Thoracic aorta (tissue), 2 donors: ENCODE measurements around the gene P2RX7. TPM values are rescaled to one million over a fixed set of nuclear protein-coding genes. Genes with fewer than 3 reads are reported as not detected.
A peak's percentile ranks its signal among the peaks of the same experiment; 100 is the strongest.
"Not testable (repeated sequence)": the region's sequence is repeated elsewhere in the genome, so short reads cannot be mapped to it uniquely, and the experiment has no call there.

Experiments
- ATAC-seq: fragments of 150-250 bp; one replicate; pipeline ENCODE4 v1.8.0; 2017; ENCODE audit warnings: low read depth; ENCODE audit not compliant: insufficient number of reproducible peaks, low FRiP score
- DNase-seq: peaks from one replicate; pipeline ENCODE4 v3.0.0-alpha.2; 2020; ENCODE audit warnings: low spot score
- H3K27ac ChIP-seq, 2 donors: fragments of 200-600 bp; sonication (generic); 1 replicate in 1 of 2; 2 replicates in 1 of 2; pipeline ENCODE4 v1.5.1; 2016; ENCODE audit warnings: mild to moderate bottlenecking in 2 of 2, moderate library complexity in 2 of 2
- H3K27me3 ChIP-seq: fragments of 200-600 bp; sonication (generic); replicated peaks from 2 replicates; pipeline ENCODE4 v1.6.0; 2016; ENCODE audit warnings: mild to moderate bottlenecking; ENCODE audit not compliant: insufficient read depth
- H3K36me3 ChIP-seq: fragments of 200-600 bp; sonication (generic); one replicate; pipeline ENCODE4 v1.5.1; 2016
- H3K4me1 ChIP-seq, 2 donors: fragments of 200-600 bp; sonication (generic); 1 replicate in 1 of 2; 2 replicates in 1 of 2; pipeline versions ENCODE4 v1.5.1 to v1.6.0; 2016; ENCODE audit warnings: low read depth in 2 of 2, mild to moderate bottlenecking in 1 of 2; ENCODE audit not compliant: control insufficient read depth in 1 of 2
- H3K4me3 ChIP-seq: fragments of 200-600 bp; sonication (generic); 2 replicates; pipeline ENCODE4 v1.5.1; 2016; ENCODE audit warnings: mild to moderate bottlenecking
- H3K9me3 ChIP-seq: fragments of 200-600 bp; sonication (generic); 2 replicates; pipeline ENCODE4 v1.5.1; 2016
- total RNA-seq, 2 donors: library from RNA; depleted of rRNA; stranded (reverse); fragments of >200 nt; gene quantifications; one replicate each; pipeline versions ENCODE4 v1.1.0 to v1.2.3, GENCODE V29; 2016
- TF ChIP-seq, protein P1 (sequence below): fragments of 200-600 bp; sonication (generic); IDR thresholded peaks from one replicate; pipeline ENCODE4 v1.5.1; 2019; ENCODE audit warnings: antibody characterized with exemption

Gene P2RX7
- total RNA-seq, 2 donors from 2014 or later, result 3.2 to 4.0 TPM

GRCh38 chr12:121144416-121144914 lies 11.8 kb downstream of the P2RX7 start:
- Histone ChIP-seq H3K27ac (peak overlapping the region in 1 of 2 donors; percentile 27), H3K4me3 (no peak overlapping the region), H3K27me3 (no peaks in the 10 kb centered on the region), H3K9me3 (no peaks in the 10 kb centered on the region), H3K4me1 (no peaks in the 10 kb centered on the region), H3K36me3 (no peaks in the 10 kb centered on the region)
- DNase-seq (no peak), ATAC-seq (peak; percentile 26)
- TF ChIP-seq, protein P1, sequence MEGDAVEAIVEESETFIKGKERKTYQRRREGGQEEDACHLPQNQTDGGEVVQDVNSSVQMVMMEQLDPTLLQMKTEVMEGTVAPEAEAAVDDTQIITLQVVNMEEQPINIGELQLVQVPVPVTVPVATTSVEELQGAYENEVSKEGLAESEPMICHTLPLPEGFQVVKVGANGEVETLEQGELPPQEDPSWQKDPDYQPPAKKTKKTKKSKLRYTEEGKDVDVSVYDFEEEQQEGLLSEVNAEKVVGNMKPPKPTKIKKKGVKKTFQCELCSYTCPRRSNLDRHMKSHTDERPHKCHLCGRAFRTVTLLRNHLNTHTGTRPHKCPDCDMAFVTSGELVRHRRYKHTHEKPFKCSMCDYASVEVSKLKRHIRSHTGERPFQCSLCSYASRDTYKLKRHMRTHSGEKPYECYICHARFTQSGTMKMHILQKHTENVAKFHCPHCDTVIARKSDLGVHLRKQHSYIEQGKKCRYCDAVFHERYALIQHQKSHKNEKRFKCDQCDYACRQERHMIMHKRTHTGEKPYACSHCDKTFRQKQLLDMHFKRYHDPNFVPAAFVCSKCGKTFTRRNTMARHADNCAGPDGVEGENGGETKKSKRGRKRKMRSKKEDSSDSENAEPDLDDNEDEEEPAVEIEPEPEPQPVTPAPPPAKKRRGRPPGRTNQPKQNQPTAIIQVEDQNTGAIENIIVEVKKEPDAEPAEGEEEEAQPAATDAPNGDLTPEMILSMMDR, result no peak

DNA sequence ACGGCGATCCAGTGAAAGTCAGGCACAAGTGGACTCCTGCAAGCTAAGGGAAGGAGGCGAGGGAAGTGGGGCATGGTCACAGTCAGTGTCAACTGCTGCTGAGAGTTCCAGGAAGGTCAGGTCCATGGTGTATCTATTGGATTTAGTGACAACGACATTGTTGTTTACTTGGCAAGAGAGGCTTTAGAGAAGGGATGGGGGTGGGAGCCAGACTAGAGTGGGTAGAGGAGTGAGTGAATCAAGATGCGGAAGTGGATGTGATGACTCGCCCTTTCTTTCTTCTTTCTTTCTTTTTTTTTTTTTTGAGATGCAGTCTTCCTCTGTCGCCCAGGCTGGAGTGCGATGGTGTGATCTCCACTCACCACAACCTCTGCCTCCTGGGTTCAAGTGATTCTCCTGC lies 12.5 kb downstream of the P2RX7 start:
- H3K27me3 ChIP-seq, result no peaks in the 10 kb centered on the region
- H3K36me3 ChIP-seq, result no peaks in the 10 kb centered on the region
- DNase-seq, result no peak
- peak overlapping the region in 1 of 2 donors; percentile 13 for H3K27ac ChIP-seq
- no peaks in the 10 kb centered on the region for H3K4me1 ChIP-seq
- TF ChIP-seq, protein P1, result no peak
- H3K4me3 ChIP-seq, result no peak overlapping the region
- ATAC-seq, result no peak
- H3K9me3 ChIP-seq, result no peaks in the 10 kb centered on the region

DNA sequence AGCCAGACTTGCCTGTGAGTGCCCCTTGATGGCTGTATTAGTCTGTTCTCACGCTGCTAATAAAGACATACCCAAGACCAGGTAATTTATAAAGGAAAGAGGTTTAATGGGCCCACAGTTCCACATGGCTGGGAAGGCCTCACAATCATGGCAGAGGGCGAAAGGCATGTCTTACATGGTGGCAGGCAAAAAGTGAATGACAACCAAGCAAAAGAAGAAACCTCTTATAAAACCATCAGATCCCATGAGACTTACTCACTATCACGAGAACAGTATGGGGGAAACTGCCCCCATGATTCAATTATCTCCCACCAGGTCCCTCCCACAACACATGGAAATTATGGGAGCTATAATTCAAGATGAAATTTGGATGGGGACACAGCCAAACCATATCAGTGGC lies 16.6 kb downstream of the P2RX7 start:
- not testable (repeated sequence) for H3K4me1 ChIP-seq, H3K27ac ChIP-seq, H3K27me3 ChIP-seq, H3K36me3 ChIP-seq, H3K9me3 ChIP-seq, DNase-seq, ATAC-seq, H3K4me3 ChIP-seq

- TF ChIP-seq, protein P1, result no peak
- H3K27me3 ChIP-seq, result no peaks in the 10 kb centered on the region
Observed at GRCh38 chr12:121154793-121155375, 22.2 kb downstream of the P2RX7 start.

DNA sequence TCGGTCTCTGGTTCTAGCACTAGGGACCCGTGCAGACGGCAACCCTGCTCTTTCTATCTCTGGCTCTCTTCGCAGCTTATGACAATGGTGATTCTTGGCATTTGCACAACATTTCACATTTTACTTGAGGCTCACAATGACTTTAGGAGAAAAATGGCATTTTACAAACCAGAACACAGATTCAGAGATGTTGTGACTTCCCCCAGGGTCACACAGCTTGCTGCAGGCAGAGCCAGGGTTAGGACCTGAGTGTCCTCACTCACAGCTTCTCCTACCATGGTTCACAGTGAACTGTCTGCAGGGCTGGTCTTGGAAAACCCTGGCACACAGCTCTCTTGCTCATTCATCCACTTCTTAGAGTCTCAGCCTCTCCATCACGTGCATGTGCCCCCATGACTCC lies 23.7 kb downstream of the P2RX7 start:
- Histone ChIP-seq H3K27me3 (no peaks in the 10 kb centered on the region), H3K27ac (no peak overlapping the region), H3K9me3 (peaks cover 6% of the 10 kb centered on the region), H3K4me1 (no peaks in the 10 kb centered on the region), H3K4me3 (no peak overlapping the region), H3K36me3 (peaks cover 8% of the 10 kb centered on the region)
- TF ChIP-seq, protein P1, result no peak
- DNase-seq, result no peak
- no peak for ATAC-seq

More at GRCh38 chr12:121154793-121155375, 22.2 kb downstream of the P2RX7 start:
- Histone ChIP-seq H3K4me1 (no peaks in the 10 kb centered on the region), H3K27ac (no peak overlapping the region), H3K36me3 (peaks cover 8% of the 10 kb centered on the region), H3K4me3 (no peak overlapping the region), H3K9me3 (peaks cover 6% of the 10 kb centered on the region)
- DNase-seq (no peak), ATAC-seq (no peak)

DNA sequence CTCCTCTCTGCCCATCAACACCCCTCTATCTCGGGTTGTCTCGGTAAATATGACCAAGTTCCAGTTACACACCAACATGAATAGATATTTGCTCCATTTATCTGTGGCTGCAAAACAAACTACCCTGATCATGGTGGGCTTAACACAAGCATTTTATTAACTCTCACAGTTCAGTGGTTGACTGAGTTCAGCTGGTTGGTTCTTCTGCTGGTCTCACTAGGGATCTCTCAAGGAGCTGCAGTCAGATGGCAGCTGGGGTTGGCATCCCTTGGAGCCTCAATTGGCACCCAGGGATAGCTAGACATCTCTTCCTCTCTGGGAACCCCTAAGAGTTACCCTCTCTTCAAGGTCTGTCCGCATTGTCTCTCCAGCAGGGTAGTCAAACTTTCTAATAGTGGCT lies 25.4 kb downstream of the P2RX7 start:
- Histone ChIP-seq H3K27me3 (no peaks in the 10 kb centered on the region), H3K9me3 (peaks cover 6% of the 10 kb centered on the region), H3K27ac (no peak overlapping the region), H3K36me3 (peaks cover 8% of the 10 kb centered on the region), H3K4me1 (no peaks in the 10 kb centered on the region), H3K4me3 (no peak overlapping the region)
- DNase-seq (no peak), ATAC-seq (no peak)
- TF ChIP-seq, protein P1, result no peak

GRCh38 chr12:121158728-121159351 lies 26.2 kb downstream of the P2RX7 start:
- not testable (repeated sequence) for ATAC-seq, H3K27me3 ChIP-seq, H3K4me3 ChIP-seq, H3K36me3 ChIP-seq, DNase-seq, H3K9me3 ChIP-seq, H3K4me1 ChIP-seq, H3K27ac ChIP-seq
